ENCODE measurements around the gene CDYL2.

CDYL2 gene

GRCh38 chr16:80620736-80621605 is 183.4 kb downstream of the CDYL2 start:
- no peak for DNase-seq (ENCODE audit: low read depth)

GRCh38 chr16:80619824-80620223 is 184.6 kb downstream of the CDYL2 start:
- DNase-seq (ENCODE audit: low read depth): no peak

DNA sequence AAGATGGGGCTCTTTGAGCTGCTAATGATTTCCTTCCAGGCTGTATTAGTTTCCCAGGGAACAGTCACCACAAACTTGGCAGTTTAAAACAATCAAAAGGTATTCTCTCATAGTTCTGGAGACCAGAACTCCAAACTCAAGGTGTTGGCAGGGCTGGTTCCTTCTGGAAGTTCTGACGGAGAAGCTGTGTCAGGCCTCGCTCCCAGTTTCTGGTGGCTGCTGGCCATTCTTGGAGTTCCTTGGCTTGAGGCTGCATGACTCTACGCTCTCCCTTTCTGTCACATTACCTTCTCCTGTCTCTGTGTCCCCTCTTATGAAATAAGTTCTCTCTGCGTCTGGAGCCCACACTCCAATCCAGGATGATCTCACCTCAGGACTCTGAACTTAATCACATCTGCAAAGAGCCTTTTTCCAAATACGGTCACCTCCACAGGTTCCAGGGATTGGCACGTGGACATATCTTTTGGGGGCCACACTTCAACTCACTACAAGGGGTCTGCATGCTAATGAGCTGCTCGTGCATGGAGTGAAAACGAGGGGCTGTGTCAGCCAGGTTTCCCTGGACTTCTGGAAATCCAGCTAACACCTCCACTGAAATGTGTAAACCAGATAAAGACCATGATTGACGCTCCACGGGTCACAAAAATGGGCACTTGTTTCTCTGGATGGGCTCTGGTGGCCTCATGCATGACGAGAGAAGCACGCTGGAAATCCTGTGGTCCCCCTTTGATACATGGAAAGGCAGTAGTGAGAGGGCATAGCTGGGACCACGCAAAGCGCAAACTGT is 185.3 kb downstream of the CDYL2 start:
- no peak for DNase-seq (ENCODE audit: low read depth)

GRCh38 chr16:80616362-80616761 is 188.0 kb downstream of the CDYL2 start:
- DNase-seq (ENCODE audit: low read depth): no peak

GRCh38 chr16:80615735-80616134 is 188.7 kb downstream of the CDYL2 start:
- no peak for DNase-seq (ENCODE audit: low read depth)

DNA sequence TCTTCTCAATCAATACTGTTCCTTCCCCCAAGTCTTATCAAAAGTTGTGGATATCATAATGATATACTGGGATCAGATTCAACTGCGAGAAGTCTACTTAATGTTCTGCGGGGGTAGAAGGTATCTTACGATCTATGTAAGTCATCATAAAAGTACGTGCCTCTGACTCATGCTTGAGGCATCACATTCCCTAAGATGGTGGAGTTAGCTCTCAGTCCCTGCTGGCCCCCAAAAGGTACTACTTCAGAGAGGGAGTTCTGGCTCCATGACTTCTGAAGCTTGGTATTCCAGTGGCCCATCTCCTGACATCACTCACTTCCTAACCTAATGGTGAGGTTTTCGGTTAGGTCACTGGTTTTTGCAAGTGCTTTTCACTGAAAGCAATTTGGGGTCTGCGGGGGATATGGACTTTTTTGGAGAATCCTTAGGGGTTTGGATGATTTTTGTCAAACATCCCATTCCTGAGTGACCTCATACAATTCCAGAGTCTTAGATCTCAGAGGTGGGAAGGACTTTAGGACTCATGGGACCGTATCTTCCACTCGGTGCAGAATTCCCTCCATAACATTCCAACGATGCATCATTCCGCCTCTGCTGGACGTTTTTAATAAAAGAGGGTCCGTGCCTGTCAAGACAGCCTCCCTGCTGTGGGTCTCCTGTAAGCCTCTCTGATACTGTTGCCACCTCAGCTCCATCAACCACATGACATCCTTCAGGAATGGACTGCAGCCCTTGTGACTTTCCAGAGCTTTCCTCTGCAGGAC is 189.3 kb downstream of the CDYL2 start:
- no peak for DNase-seq (ENCODE audit: low read depth)

DNA sequence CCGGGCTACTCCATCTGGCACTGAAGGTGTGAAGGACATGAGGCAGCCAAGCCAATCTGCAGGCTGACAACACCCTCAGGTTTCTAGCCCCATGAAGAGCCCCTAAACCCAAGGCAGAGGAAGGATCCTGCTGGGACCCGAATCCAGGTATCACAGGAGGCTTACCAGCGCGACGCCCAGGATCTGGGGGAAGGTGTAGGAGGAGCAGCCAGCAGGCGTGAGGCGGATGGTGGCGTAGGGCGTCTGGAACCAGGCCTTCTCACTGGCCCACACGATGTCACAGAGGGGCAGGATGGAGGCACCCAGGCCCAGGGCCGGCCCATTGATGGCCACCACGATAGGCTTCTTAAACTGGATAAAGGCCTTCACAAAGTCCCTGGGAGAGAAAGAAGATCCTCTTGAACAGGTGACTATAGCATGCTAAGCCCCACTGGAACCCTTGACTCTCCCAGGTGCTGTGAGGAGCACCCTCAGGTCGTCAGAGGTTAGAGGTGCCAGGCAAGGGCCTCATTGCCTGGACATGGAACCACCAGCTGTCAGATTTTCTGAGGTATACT is 191.9 kb downstream of the CDYL2 start:
- DNase-seq (ENCODE audit: low read depth): no peak

- DNase-seq (ENCODE audit: low read depth): no peak
These were observed 192.5 kb downstream of the CDYL2 start for GRCh38 chr16:80611930-80612327.

GRCh38 chr16:80611171-80611929 is 193.0 kb downstream of the CDYL2 start:
- no peak for DNase-seq (ENCODE audit: low read depth)

DNA sequence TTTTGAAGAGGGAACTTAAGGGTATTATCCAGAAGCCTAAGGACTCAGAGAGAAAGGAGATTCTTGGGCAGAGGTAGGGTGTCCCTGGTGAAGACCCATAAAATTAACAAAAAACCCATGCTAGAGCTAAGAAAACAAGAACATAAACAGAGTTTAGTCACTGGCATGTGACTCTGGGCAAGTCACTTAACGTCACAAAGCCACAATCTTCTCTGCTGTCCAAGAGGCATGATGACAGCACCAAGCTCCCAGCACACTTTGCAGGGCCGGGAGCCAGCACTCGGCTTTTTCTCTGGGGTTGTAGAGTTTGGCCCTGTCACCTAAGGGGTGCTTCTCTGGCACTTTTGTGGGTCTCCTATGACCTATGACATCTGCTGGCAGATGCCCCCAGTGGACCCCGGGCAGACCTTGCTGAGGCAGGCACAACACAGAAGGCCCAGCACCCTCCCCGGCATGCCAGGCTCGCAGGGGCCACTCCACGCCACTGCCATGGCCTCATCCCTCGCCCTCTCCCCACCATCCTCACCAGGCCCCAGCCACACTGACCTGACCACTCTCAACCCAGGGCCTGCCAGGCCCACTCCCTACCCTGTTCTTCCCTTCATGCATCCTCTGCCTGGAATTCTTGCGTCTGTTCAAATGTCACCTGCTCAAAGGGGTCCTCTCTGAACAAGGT is 193.8 kb downstream of the CDYL2 start:
- no peak for DNase-seq (ENCODE audit: low read depth)

DNA sequence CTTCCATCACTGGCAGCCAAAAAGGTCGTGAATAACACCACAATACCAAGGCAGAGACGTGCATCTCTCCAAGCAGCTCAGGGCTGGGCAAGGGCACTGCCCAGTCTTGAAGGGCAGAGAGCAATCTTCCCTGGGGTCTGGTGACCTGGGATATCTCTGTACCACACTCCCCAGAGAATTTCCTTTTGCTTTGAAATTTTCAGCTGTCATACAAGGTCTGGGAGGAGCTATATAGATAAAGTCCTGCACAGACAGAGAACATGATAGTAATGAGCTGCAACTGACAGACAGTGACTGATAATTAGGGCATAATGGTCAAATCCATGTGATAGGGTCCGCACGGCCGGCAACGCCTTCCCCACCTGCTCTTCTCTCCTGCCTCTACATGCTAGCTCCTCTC is 195.5 kb downstream of the CDYL2 start:
- no peak for DNase-seq (ENCODE audit: low read depth)

- DNase-seq (ENCODE audit: low read depth): no peak
These were observed 197.2 kb downstream of the CDYL2 start for GRCh38 chr16:80607204-80607603.

- DNase-seq (ENCODE audit: low read depth): no peak
These were observed 198.1 kb downstream of the CDYL2 start for GRCh38 chr16:80606221-80606766.

GRCh38 chr16:80604600-80605355 is 199.6 kb downstream of the CDYL2 start:
- no peak for DNase-seq (ENCODE audit: low read depth)

- DNase-seq (ENCODE audit: low read depth): no peak
These were observed 201.5 kb downstream of the CDYL2 start for GRCh38 chr16:80602894-80603293.

- no peak for DNase-seq (ENCODE audit: low read depth)
These were observed 203.2 kb downstream of the CDYL2 start for GRCh38 chr16:80601182-80601581.

DNA sequence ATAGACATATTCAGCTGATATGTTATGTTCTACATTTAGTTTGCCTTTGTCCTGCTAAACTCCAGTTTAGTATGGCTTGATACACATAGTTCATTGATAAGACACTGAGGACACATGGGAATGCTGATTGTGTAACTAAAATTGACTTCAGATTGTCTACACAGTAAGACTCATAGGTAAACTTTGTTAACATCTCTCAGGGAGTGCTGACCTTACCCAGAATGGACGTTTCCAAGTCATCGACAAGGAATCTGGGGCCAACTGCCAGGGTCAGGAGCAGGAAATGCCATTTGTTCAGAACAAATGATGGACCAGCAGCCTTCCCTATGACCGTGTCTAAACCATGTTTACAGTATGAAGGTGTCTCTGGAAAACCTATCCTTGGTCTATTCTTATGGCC is 204.9 kb downstream of the CDYL2 start:
- DNase-seq (ENCODE audit: low read depth): no peak

DNA sequence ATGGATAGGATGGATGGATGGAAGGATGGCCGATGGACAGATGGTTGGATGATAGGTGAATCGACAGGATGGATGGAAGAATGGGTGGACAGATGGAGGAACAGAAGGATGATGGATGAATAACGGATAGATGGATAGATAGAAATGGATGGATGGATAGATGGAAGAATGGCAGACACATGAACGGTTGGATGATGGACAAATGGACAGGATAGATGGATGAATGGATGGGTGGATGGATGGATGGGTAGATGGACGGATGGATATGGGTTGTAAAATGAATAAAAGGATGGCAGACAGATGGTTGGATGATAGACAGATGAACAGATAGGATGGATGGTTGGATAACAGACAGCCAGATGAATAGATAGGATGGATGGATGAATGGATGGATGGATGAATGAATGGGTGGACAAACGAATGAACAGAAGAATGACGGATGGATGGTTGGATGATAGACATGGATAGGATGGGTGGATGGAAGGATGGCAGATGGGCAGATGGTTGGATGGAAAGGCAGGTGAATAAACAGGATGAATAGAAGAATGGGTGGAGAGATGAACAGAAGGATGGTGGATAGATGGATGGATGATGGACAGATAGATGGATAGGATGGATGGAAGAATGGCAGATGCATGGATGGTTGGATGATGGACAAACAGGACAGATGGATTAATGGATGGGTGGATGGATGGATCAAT is 207.7 kb downstream of the CDYL2 start:
- no peak for DNase-seq (ENCODE audit: low read depth)

GRCh38 chr16:80594756-80595155 is 209.6 kb downstream of the CDYL2 start:
- DNase-seq (ENCODE audit: low read depth): no peak

Data from T-helper 22 cell (primary cell).